ENCODE results near the gene PRTN3.

PRTN3 gene

GRCh38 chr19:840519-841206, at the start of gene PRTN3:
Gene PRTN3 (plus strand): TSS chr19:840999. CDS start chr19:841009, 10 bp downstream.
- DNase-seq = no peak

- no peak for DNase-seq
Measured at GRCh38 chr19:791007-791566, 49.7 kb upstream of the PRTN3 start.

GRCh38 chr19:791567-792305, 49.1 kb upstream of the PRTN3 start:
- no peak for DNase-seq

GRCh38 chr19:792306-792885, 48.4 kb upstream of the PRTN3 start:
- no peak for DNase-seq

- DNase-seq = no peak
Measured at GRCh38 chr19:793806-794205, 47.0 kb upstream of the PRTN3 start.

- DNase-seq = no peak
Measured at GRCh38 chr19:795073-795611, 45.7 kb upstream of the PRTN3 start.

- no peak for DNase-seq
Measured at GRCh38 chr19:795691-796581, 44.9 kb upstream of the PRTN3 start.

- peak; percentile 100 for DNase-seq
Measured at GRCh38 chr19:796692-797527, 43.9 kb upstream of the PRTN3 start, which contains the start of gene PTBP1. Gene PTBP1 (plus strand): TSS chr19:797452. CDS start chr19:797498, 46 bp downstream.

GRCh38 chr19:797528-798414, 43.0 kb upstream of the PRTN3 start:
- DNase-seq = peak; percentile 96

- DNase-seq = peak; percentile 18
Measured at GRCh38 chr19:798415-799075, 42.3 kb upstream of the PRTN3 start.

GRCh38 chr19:799076-799881, 41.5 kb upstream of the PRTN3 start:
- DNase-seq = peak; percentile 21

- no peak for DNase-seq
Measured at GRCh38 chr19:800360-801029, 40.3 kb upstream of the PRTN3 start.

GRCh38 chr19:801030-801860, 39.6 kb upstream of the PRTN3 start:
- peak; percentile 29 for DNase-seq

- no peak for DNase-seq
Measured at GRCh38 chr19:801861-802497, 38.8 kb upstream of the PRTN3 start.

- DNase-seq = no peak
Measured at GRCh38 chr19:802498-803098, 38.2 kb upstream of the PRTN3 start.

GRCh38 chr19:803099-803561, 37.7 kb upstream of the PRTN3 start:
- no peak for DNase-seq

All from activated CD4-positive, alpha-beta T cell treated with anti-CD3 and anti-CD28 coated beads, Interleukin-10, Interleukin-2, amounts not matched to agents 100 ng/mL and 50 ng/mL, durations not matched to agents 16 hours and 8 hours (primary cell).